Suprapubic skin (tissue), 4 donors: ENCODE results near the gene NTSR1.

ENCODE experiments used
- CTCF ChIP-seq, 2 donors: fragments of 200-600 bp in 1 of 2; fragments of 450-650 bp in 1 of 2; sonication (generic) in 1 of 2; IDR thresholded peaks; one replicate each; pipeline ENCODE4 v1.5.1; 2016 to 2019; ENCODE audit warnings: antibody characterized with exemption in 2 of 2, mild to moderate bottlenecking in 1 of 2, moderate library complexity in 1 of 2
- EP300 ChIP-seq: sonication (generic); formaldehyde crosslinking; IDR thresholded peaks from one replicate; pipeline ENCODE4 v1.6.1; 2017; ENCODE audit warnings: antibody characterized with exemption
- POLR2A ChIP-seq, 2 donors: fragments of 450-650 bp; IDR thresholded peaks; one replicate each; pipeline ENCODE4 v1.6.1; 2017; ENCODE audit warnings: antibody characterized with exemption in 2 of 2, mild to moderate bottlenecking in 2 of 2, moderate library complexity in 2 of 2
- POLR2AphosphoS5 ChIP-seq, 3 donors: sonication (generic); formaldehyde crosslinking; IDR thresholded peaks; one replicate each; pipeline ENCODE4 v1.6.1; 2017; ENCODE audit warnings: antibody characterized with exemption in 3 of 3

DNA sequence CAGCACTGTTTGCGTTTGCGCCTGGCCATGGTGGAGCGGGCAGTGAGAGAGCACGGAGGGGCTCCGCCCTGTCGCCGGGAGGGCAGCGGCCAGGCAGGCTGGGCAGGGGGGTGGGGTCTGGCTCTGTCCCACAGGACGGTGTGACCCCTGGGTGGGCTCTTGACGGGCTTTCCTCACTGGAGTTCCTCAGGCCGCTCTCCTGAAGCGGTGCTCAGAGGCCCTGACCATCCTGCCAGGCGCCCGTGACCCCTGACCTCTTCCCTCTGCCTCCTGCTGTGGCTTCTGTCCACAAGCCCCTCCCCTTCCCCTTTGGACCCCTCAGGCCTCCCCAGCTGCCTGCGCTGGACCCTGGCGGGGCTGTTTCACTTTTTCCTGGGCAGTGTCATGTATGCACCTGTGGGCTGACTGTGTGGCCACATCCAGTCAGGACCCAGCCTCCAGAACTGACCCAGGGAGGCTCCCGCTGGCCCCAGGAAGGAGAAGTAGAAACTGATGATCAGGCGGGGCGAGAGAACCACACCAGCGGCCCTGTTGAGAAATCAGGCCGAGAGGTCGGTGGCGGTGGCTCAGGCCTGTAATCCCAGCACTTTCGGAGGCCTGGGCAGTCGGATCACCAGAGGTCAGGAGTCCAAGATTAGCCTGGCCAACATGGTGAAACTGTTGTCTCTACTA, 97.2 kb downstream of the NTSR1 start:
- TF ChIP-seq CTCF (IDR thresholded peaks at IDR 0.05): no peak
- no peak for TF ChIP-seq POLR2A (IDR thresholded peaks at IDR 0.05)
- no peak for TF ChIP-seq POLR2AphosphoS5 (IDR thresholded peaks at IDR 0.05)
- TF ChIP-seq EP300: no peak
